ENCODE data around the gene LRRC36.

DNA sequence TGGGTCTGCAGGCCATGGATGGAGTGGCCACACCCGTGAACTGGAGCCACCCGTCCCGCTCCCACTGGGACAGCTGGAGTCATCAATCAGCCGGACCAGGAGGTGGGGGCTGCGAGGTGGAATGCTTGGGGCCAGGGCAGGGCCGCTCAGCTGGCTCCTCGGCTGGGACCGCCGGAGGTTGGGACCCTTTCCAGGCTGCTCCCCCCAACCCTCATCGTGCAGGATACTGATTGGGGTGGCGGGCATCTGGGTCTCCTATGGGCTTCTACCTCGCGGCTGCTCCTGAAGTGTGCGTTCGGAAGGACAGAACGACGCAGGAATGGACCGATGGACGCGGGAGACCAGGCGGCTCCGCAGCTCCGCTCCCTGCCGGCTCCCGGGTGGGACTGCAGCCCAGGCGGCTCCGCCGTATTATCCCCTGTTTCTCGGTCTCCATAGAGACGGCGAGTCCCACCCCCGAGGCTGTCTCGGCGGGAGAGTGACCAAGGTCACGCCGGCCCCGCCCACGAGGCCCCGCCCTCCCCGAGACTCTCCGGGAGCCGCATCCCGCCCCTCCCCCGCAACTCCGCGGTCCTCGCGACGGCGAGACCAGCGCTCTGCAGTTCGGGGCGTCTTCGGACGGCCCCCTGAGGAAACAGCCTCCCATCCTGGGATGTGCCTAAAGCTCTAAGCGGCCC lies 66.6 kb downstream of the LRRC36 start, which contains the start of gene TPPP3:
- TF ChIP-seq, protein P1, sequence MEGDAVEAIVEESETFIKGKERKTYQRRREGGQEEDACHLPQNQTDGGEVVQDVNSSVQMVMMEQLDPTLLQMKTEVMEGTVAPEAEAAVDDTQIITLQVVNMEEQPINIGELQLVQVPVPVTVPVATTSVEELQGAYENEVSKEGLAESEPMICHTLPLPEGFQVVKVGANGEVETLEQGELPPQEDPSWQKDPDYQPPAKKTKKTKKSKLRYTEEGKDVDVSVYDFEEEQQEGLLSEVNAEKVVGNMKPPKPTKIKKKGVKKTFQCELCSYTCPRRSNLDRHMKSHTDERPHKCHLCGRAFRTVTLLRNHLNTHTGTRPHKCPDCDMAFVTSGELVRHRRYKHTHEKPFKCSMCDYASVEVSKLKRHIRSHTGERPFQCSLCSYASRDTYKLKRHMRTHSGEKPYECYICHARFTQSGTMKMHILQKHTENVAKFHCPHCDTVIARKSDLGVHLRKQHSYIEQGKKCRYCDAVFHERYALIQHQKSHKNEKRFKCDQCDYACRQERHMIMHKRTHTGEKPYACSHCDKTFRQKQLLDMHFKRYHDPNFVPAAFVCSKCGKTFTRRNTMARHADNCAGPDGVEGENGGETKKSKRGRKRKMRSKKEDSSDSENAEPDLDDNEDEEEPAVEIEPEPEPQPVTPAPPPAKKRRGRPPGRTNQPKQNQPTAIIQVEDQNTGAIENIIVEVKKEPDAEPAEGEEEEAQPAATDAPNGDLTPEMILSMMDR (IDR thresholded peaks at IDR 0.05; ENCODE audit: borderline replicate concordance, extremely low read depth, low read length, poor library complexity, severe bottlenecking) = no peak
- no peak for TF ChIP-seq EZH2 (IDR thresholded peaks at IDR 0.05; ENCODE audit: borderline replicate concordance, low read depth, low read length, severe bottlenecking)
